NB4 (cell line): Measurements from ENCODE around the gene PORCN.

Experiments used
- CTCF ChIP-seq: IDR thresholded peaks from one replicate; pipeline ENCODE4 v1.5.1; 2012; ENCODE audit warnings: low read depth, low read length
- MAX ChIP-seq: IDR thresholded peaks from 2 replicates; pipeline ENCODE4 v1.6.1; 2011; ENCODE audit warnings: low read depth, low read length
- MYC ChIP-seq: IDR thresholded peaks from 2 replicates; pipeline ENCODE4 v1.6.1; 2011; ENCODE audit warnings: low read depth, low read length
- POLR2A ChIP-seq: IDR thresholded peaks from 2 replicates; pipeline ENCODE4 v1.6.1; 2011; ENCODE audit warnings: mild to moderate bottlenecking; ENCODE audit not compliant: insufficient read length; ENCODE audit errors: extremely low read depth

- TF ChIP-seq CTCF (no peak), POLR2A (no peak), MAX (no peak), MYC (no peak)
These were observed 61.2 kb downstream of the PORCN start for GRCh38 chrX:48569958-48570357.
